Mucosa of descending colon (tissue), 3 donors: ENCODE data around the gene WNT11. TPM values are rescaled to one million over a fixed set of nuclear protein-coding genes. Genes with fewer than 3 reads are reported as not detected.

ENCODE experiments used
- ATAC-seq: fragments of 200-7000 bp; cut with Tn5 transposase; one replicate; pipeline ENCODE4 v1.9.1; 2020; ENCODE audit warnings: mild to moderate bottlenecking, moderate library complexity
- DNase-seq, 3 donors: peaks; one replicate each; pipeline ENCODE4 v3.0.0-alpha.2; 2020
- H3K36me3 ChIP-seq: fragments of 200-600 bp; one replicate; pipeline ENCODE4 v1.8.0; 2021; ENCODE audit warnings: low read depth, mild to moderate bottlenecking
- H3K4me1 ChIP-seq: fragments of 200-600 bp; one replicate; pipeline ENCODE4 v1.8.0; 2021; ENCODE audit warnings: low read depth, mild to moderate bottlenecking
- H3K4me3 ChIP-seq: fragments of 200-600 bp; one replicate; pipeline ENCODE4 v1.8.0; 2021; ENCODE audit warnings: mild to moderate bottlenecking
- H3K9me3 ChIP-seq: fragments of 200-600 bp; one replicate; pipeline ENCODE4 v1.8.0; 2021; ENCODE audit warnings: mild to moderate bottlenecking
- intact Hi-C, 2 donors: fragments of 100-400 bp; cut with DNase I in 1 of 2; cut with micrococcal nuclease in 1 of 2; formaldehyde crosslinking; loops; one replicate each; pipeline versions ENCODE4 v1.11.0 to v1.11.1; 2022; cut with DNase I, micrococcal nuclease
- total RNA-seq, 3 donors: library from RNA; stranded (reverse); fragmentation: NEBNext Ultra II Directional in 2 of 3; extraction: Animal tissue kit (Norgen Biotek cat#: 25700) in 2 of 3; gene quantifications; one replicate each; pipeline versions ENCODE4 v1.2.1 to v1.2.4, GENCODE V29; 2021 to 2023
- TF ChIP-seq, protein P1 (sequence below): fragments of 200-600 bp; IDR thresholded peaks from one replicate; pipeline ENCODE4 v1.8.0; 2022; ENCODE audit warnings: antibody characterized with exemption, mild to moderate bottlenecking
- donor health status: DM: no; HTN: no; CAD: no; lungs with moderate emphysema.
- donor health status: DM: no; HTN: no; CAD: no.
- donor health status: DM: no; HTN: yes; CAD: no.

WNT11 gene
- total RNA-seq, 3 donors from 2014 or later, result 3.4 to 5.7 (median 5.2) TPM

GRCh38 chr11:76217653-76218160, 11.4 kb upstream of the WNT11 start:
- no peak overlapping the region for H3K4me3 ChIP-seq
- no peaks in the 10 kb centered on the region for H3K36me3 ChIP-seq
- no peaks in the 10 kb centered on the region for H3K4me1 ChIP-seq
- no peak for ATAC-seq
- peak in 1 of 3 donors; percentile 10 for DNase-seq
- intact Hi-C loops, result no loop called here
- TF ChIP-seq, protein P1, sequence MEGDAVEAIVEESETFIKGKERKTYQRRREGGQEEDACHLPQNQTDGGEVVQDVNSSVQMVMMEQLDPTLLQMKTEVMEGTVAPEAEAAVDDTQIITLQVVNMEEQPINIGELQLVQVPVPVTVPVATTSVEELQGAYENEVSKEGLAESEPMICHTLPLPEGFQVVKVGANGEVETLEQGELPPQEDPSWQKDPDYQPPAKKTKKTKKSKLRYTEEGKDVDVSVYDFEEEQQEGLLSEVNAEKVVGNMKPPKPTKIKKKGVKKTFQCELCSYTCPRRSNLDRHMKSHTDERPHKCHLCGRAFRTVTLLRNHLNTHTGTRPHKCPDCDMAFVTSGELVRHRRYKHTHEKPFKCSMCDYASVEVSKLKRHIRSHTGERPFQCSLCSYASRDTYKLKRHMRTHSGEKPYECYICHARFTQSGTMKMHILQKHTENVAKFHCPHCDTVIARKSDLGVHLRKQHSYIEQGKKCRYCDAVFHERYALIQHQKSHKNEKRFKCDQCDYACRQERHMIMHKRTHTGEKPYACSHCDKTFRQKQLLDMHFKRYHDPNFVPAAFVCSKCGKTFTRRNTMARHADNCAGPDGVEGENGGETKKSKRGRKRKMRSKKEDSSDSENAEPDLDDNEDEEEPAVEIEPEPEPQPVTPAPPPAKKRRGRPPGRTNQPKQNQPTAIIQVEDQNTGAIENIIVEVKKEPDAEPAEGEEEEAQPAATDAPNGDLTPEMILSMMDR, result no peak
- no peaks in the 10 kb centered on the region for H3K9me3 ChIP-seq

GRCh38 chr11:76216536-76217325, 10.4 kb upstream of the WNT11 start:
- H3K4me3 ChIP-seq, result no peak overlapping the region
- H3K4me1 ChIP-seq, result no peaks in the 10 kb centered on the region
- TF ChIP-seq, protein P1, result no peak
- ATAC-seq (no peak), DNase-seq (peak in 1 of 3 donors; percentile 38)
- no peaks in the 10 kb centered on the region for H3K36me3 ChIP-seq
- intact Hi-C loops, result no loop called here
- H3K9me3 ChIP-seq, result no peaks in the 10 kb centered on the region

GRCh38 chr11:76215941-76216340, 9.6 kb upstream of the WNT11 start:
- intact Hi-C loops, result no loop called here
- ATAC-seq (no peak), DNase-seq (peak in 1 of 3 donors; percentile 15)
- Histone ChIP-seq H3K36me3 (no peaks in the 10 kb centered on the region), H3K9me3 (no peaks in the 10 kb centered on the region), H3K4me1 (peaks cover 5% of the 10 kb centered on the region), H3K4me3 (no peak overlapping the region)
- TF ChIP-seq, protein P1, result no peak

DNA sequence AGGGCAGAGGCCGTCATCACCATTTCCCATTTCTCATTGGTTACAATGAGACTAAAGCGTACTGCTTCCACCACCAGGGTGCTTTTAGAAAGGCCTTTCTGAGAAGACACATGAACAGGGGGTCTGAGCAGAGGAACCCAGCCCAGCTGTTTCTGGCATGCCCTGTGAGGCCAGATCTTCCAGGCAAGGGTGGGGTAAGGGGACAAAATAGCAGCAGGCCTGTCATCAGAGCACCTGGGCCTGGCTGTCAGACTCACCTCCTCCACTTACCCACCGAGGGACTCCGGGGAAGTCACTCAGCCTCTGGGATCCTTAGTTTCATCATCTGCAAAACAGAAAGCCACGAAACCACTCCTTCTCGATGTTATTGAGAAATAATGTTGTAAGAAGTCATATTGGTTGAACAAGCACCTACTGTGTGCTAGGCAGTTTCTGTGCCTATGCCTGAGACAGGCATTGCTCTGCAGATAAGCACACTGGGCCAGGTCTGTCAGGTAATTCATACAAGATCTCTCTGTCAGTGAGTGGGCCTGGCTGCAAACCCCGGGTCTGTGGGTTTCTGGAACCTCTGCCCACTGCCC, 8.8 kb upstream of the WNT11 start:
- Histone ChIP-seq H3K4me3 (no peak overlapping the region), H3K9me3 (no peaks in the 10 kb centered on the region), H3K4me1 (peaks cover 13% of the 10 kb centered on the region), H3K36me3 (no peaks in the 10 kb centered on the region)
- TF ChIP-seq, protein P1, result no peak
- intact Hi-C loops, result no loop called here
- DNase-seq, result peak in 1 of 3 donors; percentile 17
- no peak for ATAC-seq

- TF ChIP-seq, protein P1, result no peak
- ATAC-seq (no peak), DNase-seq (peak in 1 of 3 donors; percentile 23)
- Histone ChIP-seq H3K4me1 (peaks cover 21% of the 10 kb centered on the region), H3K9me3 (no peaks in the 10 kb centered on the region), H3K36me3 (no peaks in the 10 kb centered on the region), H3K4me3 (no peak overlapping the region)
- intact Hi-C loops, result no loop called here
Observed at GRCh38 chr11:76214186-76214585, 7.9 kb upstream of the WNT11 start.
